Measurements from ENCODE around the gene STARD9. TPM values are rescaled to one million over a fixed set of nuclear protein-coding genes. Genes with fewer than 3 reads are reported as not detected.
A peak's percentile ranks its signal among the peaks of the same experiment; 100 is the strongest.

The STARD9 gene
- total and polyA plus RNA-seq, 2 of the 13 experiments (the other 11 are each of a cell fraction or from before 2014, with no cell fraction given), result 5.3 to 7.5 TPM

DNA sequence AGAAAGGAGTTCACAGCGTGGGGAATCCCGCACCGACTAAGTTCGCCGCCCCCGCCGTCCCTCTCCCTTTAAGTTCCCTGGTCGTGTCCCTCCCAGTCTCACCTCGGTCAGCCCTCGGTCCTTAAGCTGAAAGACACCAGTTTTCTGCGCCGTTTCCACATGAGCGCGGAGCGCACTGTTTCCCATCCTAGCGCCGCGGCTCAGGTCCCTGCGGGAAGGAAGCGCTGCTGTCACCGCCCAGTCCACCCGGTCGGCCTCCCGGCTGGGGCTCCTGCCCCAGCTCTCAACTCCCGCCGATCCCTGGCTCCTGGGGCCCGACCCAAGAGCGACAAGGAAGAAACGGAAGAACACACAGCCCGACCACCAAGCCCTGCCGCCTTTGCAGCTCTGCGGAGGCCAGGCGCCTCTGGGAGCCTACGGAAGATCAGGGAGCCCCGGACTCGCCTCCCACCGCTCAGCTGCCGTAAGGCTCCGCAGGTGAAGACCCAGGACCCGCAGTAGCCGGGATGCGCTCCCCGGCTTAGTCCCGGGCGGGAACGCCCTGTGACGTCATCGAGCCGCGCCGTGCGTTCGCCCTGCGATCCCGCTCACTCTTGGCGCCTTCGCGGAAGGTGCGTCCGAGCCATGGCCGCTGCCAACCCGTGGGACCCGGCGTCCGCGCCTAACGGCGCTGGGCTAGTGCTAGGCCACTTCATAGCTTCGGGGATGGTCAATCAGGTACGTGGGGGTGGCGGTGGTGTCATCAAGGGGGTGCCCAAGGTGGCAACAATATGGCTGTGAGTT, 27.0 kb upstream of the STARD9 start, which contains the start of the genes HAUS2 and LRRC57 (continued):
- TF ChIP-seq ZNF646 (CRISPR knock-in tag; IDR thresholded peaks at IDR 0.05), result no peak
- no peak for TF ChIP-seq SNAI1 (CRISPR knock-in tag; IDR thresholded peaks at IDR 0.05; ENCODE audit: borderline replicate concordance)
- TF ChIP-seq ZNF879 (CRISPR knock-in tag; IDR thresholded peaks at IDR 0.05), result no peak; the same call in 1 of the 2 replicates
- 0 out of 2 replicates have a peak, but pooled peaks have one; percentile 51 for TF ChIP-seq ZNF563 (CRISPR knock-in tag; IDR thresholded peaks at IDR 0.05)
- TF ChIP-seq, protein P1, sequence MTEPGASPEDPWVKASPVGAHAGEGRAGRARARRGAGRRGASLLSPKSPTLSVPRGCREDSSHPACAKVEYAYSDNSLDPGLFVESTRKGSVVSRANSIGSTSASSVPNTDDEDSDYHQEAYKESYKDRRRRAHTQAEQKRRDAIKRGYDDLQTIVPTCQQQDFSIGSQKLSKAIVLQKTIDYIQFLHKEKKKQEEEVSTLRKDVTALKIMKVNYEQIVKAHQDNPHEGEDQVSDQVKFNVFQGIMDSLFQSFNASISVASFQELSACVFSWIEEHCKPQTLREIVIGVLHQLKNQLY (CRISPR knock-in tag; IDR thresholded peaks at IDR 0.05), result no peak
- no peak; the same call in 1 of the 2 replicates for TF ChIP-seq MEIS1 (CRISPR knock-in tag; IDR thresholded peaks at IDR 0.05; ENCODE audit: borderline replicate concordance)
- peak; percentile 65 for TF ChIP-seq ZNF891 (CRISPR knock-in tag; IDR thresholded peaks at IDR 0.05)
- TF ChIP-seq, protein P2, sequence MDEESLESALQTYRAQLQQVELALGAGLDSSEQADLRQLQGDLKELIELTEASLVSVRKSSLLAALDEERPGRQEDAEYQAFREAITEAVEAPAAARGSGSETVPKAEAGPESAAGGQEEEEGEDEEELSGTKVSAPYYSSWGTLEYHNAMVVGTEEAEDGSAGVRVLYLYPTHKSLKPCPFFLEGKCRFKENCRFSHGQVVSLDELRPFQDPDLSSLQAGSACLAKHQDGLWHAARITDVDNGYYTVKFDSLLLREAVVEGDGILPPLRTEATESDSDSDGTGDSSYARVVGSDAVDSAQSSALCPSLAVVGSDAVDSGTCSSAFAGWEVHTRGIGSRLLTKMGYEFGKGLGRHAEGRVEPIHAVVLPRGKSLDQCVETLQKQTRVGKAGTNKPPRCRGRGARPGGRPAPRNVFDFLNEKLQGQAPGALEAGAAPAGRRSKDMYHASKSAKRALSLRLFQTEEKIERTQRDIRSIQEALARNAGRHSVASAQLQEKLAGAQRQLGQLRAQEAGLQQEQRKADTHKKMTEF (CRISPR knock-in tag; IDR thresholded peaks at IDR 0.05), result peak; percentile 76
- TF ChIP-seq MED13 (CRISPR knock-in tag; IDR thresholded peaks at IDR 0.05), result no peak
- no peak for TF ChIP-seq MTA3 (CRISPR knock-in tag; IDR thresholded peaks at IDR 0.05)
- no peak for TF ChIP-seq SCMH1 (CRISPR knock-in tag; IDR thresholded peaks at IDR 0.05; ENCODE audit: borderline replicate concordance)
- TF ChIP-seq, protein P3, sequence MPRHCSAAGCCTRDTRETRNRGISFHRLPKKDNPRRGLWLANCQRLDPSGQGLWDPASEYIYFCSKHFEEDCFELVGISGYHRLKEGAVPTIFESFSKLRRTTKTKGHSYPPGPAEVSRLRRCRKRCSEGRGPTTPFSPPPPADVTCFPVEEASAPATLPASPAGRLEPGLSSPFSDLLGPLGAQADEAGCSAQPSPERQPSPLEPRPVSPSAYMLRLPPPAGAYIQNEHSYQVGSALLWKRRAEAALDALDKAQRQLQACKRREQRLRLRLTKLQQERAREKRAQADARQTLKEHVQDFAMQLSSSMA (CRISPR knock-in tag; IDR thresholded peaks at IDR 0.05), result 0 out of 2 replicates have a peak, but pooled peaks have one; percentile 11
- peak; percentile 48; the same call in 1 of the 2 replicates for TF ChIP-seq ZNF746 (CRISPR knock-in tag; IDR thresholded peaks at IDR 0.05)
- peak; percentile 97 for TF ChIP-seq CREM (IDR thresholded peaks at IDR 0.05)
- peak; percentile 84 for TF ChIP-seq CREM (CRISPR knock-in tag; IDR thresholded peaks at IDR 0.05)
- 0 out of 2 replicates have a peak, but pooled peaks have one; percentile 10 for TF ChIP-seq IRX3 (CRISPR knock-in tag; IDR thresholded peaks at IDR 0.05; ENCODE audit: borderline replicate concordance, low read depth)
- TF ChIP-seq ZNF205 (CRISPR knock-in tag; IDR thresholded peaks at IDR 0.05), result no peak
- no peak for TF ChIP-seq SRSF9 (IDR thresholded peaks at IDR 0.05; ENCODE audit: borderline replicate concordance, insufficient read depth, low read depth, low read length, poor library complexity, severe bottlenecking)
- TF ChIP-seq, protein P4, sequence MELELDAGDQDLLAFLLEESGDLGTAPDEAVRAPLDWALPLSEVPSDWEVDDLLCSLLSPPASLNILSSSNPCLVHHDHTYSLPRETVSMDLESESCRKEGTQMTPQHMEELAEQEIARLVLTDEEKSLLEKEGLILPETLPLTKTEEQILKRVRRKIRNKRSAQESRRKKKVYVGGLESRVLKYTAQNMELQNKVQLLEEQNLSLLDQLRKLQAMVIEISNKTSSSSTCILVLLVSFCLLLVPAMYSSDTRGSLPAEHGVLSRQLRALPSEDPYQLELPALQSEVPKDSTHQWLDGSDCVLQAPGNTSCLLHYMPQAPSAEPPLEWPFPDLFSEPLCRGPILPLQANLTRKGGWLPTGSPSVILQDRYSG (CRISPR knock-in tag; IDR thresholded peaks at IDR 0.05), result 0 out of 2 replicates have a peak, but pooled peaks have one; percentile 42
